Neural progenitor cell (in vitro differentiated cells): ENCODE data around the gene DENND4C. TPM values are rescaled to one million over a fixed set of nuclear protein-coding genes. Genes with fewer than 3 reads are reported as not detected.

Source experiments
- DNase-seq: peaks from one replicate; pipeline ENCODE4 v3.0.0-alpha.2; 2016; ENCODE audit warnings: low spot score
- H2AFZ ChIP-seq: fragments of 200-600 bp; sonication (generic); replicated peaks from 2 replicates; pipeline ENCODE4 v1.6.1; 2016; ENCODE audit warnings: antibody characterized with exemption
- H3F3A ChIP-seq: fragments of 200-600 bp; sonication (generic); 2 replicates; pipeline ENCODE4 v1.6.1; 2016; ENCODE audit warnings: antibody characterized with exemption, low read depth
- H3K27ac ChIP-seq: fragments of 200-600 bp; sonication (generic); 2 replicates; pipeline ENCODE4 v1.5.1; 2016; ENCODE audit warnings: mild to moderate bottlenecking
- H3K27me3 ChIP-seq: fragments of 200-600 bp; sonication (generic); 2 replicates; pipeline ENCODE4 v1.6.1; 2016; ENCODE audit warnings: mild to moderate bottlenecking, moderate library complexity
- H3K36me3 ChIP-seq: fragments of 200-600 bp; sonication (generic); 2 replicates; pipeline ENCODE4 v1.5.1; 2016
- H3K4me1 ChIP-seq: fragments of 200-600 bp; sonication (generic); 2 replicates; pipeline ENCODE4 v1.6.1; 2016; ENCODE audit warnings: mixed run types
- H3K4me2 ChIP-seq: fragments of 200-600 bp; sonication (generic); 2 replicates; pipeline ENCODE4 v1.6.1; 2016
- H3K4me3 ChIP-seq: fragments of 200-600 bp; sonication (generic); 2 replicates; pipeline ENCODE4 v1.5.1; 2016
- H3K79me2 ChIP-seq: fragments of 200-600 bp; sonication (generic); 2 replicates; pipeline ENCODE4 v1.6.1; 2016; ENCODE audit warnings: low read depth
- H3K9ac ChIP-seq: fragments of 200-600 bp; sonication (generic); 2 replicates; pipeline ENCODE4 v1.6.1; 2016
- H3K9me3 ChIP-seq: fragments of 200-600 bp; sonication (generic); 2 replicates; pipeline ENCODE4 v1.5.1; 2016; ENCODE audit warnings: low read depth
- H4K20me1 ChIP-seq: fragments of 200-600 bp; sonication (generic); 2 replicates; pipeline ENCODE4 v1.6.1; 2016; ENCODE audit warnings: low read depth
- H3K27ac Mint-ChIP-seq: 3 replicates; pipeline ENCODE4 v1.8.0; 2021; ENCODE audit warnings: mixed read lengths
- H3K27me3 Mint-ChIP-seq: 2 replicates; pipeline ENCODE4 v1.8.0; 2022; ENCODE audit warnings: low read depth, mild to moderate bottlenecking, inconsistent platforms, moderate library complexity, mixed read lengths; ENCODE audit not compliant: insufficient read depth
- H3K36me3 Mint-ChIP-seq: 3 replicates; pipeline ENCODE4 v1.8.0; 2021; ENCODE audit warnings: mixed read lengths
- H3K4me1 Mint-ChIP-seq: 3 replicates; pipeline ENCODE4 v1.8.0; 2021; ENCODE audit warnings: mixed read lengths
- H3K4me3 Mint-ChIP-seq: 3 replicates; pipeline ENCODE4 v1.8.0; 2021; ENCODE audit warnings: mild to moderate bottlenecking, moderate library complexity, mixed read lengths
- H3K9me3 Mint-ChIP-seq: 3 replicates; pipeline ENCODE4 v1.8.0; 2020; ENCODE audit warnings: mixed read lengths
- EZH2 ChIP-seq: fragments of 200-600 bp; sonication (generic); IDR thresholded peaks from 2 replicates; pipeline ENCODE4 v1.6.1; 2017; ENCODE audit warnings: antibody characterized with exemption, mild to moderate bottlenecking, moderate library complexity
- EZH2phosphoT487 ChIP-seq: fragments of 200-600 bp; sonication (generic); IDR thresholded peaks from 2 replicates; pipeline ENCODE4 v1.6.1; 2017; ENCODE audit warnings: antibody characterized with exemption
- total RNA-seq: library from RNA; depleted of rRNA; stranded (reverse); fragments of >200 nt; gene quantifications from 2 replicates; pipeline ENCODE4 v1.2.3, GENCODE V29; 2015; ENCODE audit warnings: low replicate concordance
- TF ChIP-seq, protein P1 (sequence below): fragments of 200-600 bp; sonication (generic); IDR thresholded peaks from 2 replicates; pipeline ENCODE4 v1.5.1; 2017; ENCODE audit warnings: antibody characterized with exemption, mild to moderate bottlenecking

Gene DENND4C
- total RNA-seq, 1 donor from 2014 or later: 73.4 TPM

DNA sequence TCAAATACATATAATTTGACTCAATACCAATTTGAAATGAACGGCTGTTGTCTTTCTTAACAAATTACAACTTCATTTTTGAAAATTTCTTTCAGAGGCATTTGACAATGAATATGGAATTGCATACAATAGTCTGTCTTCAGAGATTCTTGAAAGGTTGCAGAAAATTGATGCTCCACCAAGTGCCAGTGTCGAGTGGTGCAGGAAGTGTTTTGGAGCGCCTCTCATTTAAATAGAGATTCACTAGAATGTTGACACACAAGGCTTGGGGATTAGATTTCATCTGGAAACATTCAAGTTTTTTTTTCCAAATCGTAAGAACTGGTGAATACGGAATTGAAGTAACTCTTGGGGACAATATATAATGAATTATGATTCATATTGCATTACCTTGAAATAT is 141.4 kb downstream of the DENND4C start:
- Histone ChIP-seq H3K4me2 (no peak overlapping the region), H4K20me1 (peaks cover 19% of the 10 kb centered on the region), H3K36me3 (peaks cover 17% of the 10 kb centered on the region), H3F3A (peaks cover 71% of the 10 kb centered on the region), H3K9ac (no peak overlapping the region), H2AFZ (no peak overlapping the region), H3K79me2 (peaks cover 4% of the 10 kb centered on the region), H3K9me3 (no peaks in the 10 kb centered on the region), H3K27me3 (no peaks in the 10 kb centered on the region), H3K4me3 (no peak overlapping the region), H3K4me1 (peaks cover 4% of the 10 kb centered on the region), H3K27ac (no peak overlapping the region)
- no peak for DNase-seq
- Mint-ChIP-seq H3K36me3 (peaks cover 19% of the 10 kb centered on the region), H3K4me1 (peaks cover under 1% of the 10 kb centered on the region), H3K4me3 (no peak overlapping the region), H3K27me3 (no peaks in the 10 kb centered on the region), H3K27ac (no peak overlapping the region), H3K9me3 (no peaks in the 10 kb centered on the region)
- TF ChIP-seq EZH2phosphoT487: no peak
- TF ChIP-seq, protein P1, sequence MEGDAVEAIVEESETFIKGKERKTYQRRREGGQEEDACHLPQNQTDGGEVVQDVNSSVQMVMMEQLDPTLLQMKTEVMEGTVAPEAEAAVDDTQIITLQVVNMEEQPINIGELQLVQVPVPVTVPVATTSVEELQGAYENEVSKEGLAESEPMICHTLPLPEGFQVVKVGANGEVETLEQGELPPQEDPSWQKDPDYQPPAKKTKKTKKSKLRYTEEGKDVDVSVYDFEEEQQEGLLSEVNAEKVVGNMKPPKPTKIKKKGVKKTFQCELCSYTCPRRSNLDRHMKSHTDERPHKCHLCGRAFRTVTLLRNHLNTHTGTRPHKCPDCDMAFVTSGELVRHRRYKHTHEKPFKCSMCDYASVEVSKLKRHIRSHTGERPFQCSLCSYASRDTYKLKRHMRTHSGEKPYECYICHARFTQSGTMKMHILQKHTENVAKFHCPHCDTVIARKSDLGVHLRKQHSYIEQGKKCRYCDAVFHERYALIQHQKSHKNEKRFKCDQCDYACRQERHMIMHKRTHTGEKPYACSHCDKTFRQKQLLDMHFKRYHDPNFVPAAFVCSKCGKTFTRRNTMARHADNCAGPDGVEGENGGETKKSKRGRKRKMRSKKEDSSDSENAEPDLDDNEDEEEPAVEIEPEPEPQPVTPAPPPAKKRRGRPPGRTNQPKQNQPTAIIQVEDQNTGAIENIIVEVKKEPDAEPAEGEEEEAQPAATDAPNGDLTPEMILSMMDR: no peak
- TF ChIP-seq EZH2: no peak

GRCh38 chr9:19372567-19372966 is 142.1 kb downstream of the DENND4C start:
- Mint-ChIP-seq H3K36me3 (peaks cover 25% of the 10 kb centered on the region), H3K9me3 (no peaks in the 10 kb centered on the region), H3K4me3 (no peak overlapping the region), H3K27me3 (no peaks in the 10 kb centered on the region), H3K27ac (no peak overlapping the region), H3K4me1 (peaks cover 6% of the 10 kb centered on the region)
- peaks cover 25% of the 10 kb centered on the region for H4K20me1 ChIP-seq
- H3F3A ChIP-seq: peaks cover 78% of the 10 kb centered on the region
- H3K4me1 ChIP-seq: peaks cover 10% of the 10 kb centered on the region
- no peak overlapping the region for H2AFZ ChIP-seq
- TF ChIP-seq, protein P1: no peak
- TF ChIP-seq EZH2: no peak
- no peak for TF ChIP-seq EZH2phosphoT487
- H3K79me2 ChIP-seq: peaks cover 11% of the 10 kb centered on the region
- no peak overlapping the region for H3K4me2 ChIP-seq
- no peak overlapping the region for H3K4me3 ChIP-seq
- no peak overlapping the region for H3K9ac ChIP-seq
- no peaks in the 10 kb centered on the region for H3K9me3 ChIP-seq
- H3K27me3 ChIP-seq: no peaks in the 10 kb centered on the region
- no peak for DNase-seq
- H3K36me3 ChIP-seq: peaks cover 23% of the 10 kb centered on the region
- no peak overlapping the region for H3K27ac ChIP-seq

DNA sequence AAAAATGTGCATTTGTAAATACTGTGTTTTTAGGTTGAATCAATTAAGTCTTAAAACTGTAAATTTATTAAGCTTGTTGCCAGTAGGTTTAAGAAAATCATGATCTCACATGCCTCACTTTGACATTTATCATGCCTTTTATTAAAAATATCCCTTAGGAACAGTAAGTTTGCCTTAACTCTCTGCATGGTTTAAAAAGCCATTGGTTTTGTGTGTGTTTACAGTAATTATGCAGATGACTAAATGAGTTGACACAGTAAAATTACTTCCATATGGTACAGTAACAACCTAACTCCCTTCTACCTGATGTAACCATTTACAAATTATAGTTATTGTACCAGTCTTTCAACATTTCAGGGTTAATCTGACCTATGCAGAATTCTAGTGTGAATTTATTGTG is 143.0 kb downstream of the DENND4C start:
- H2AFZ ChIP-seq: no peak overlapping the region
- H3K9me3 ChIP-seq: no peaks in the 10 kb centered on the region
- Mint-ChIP-seq H3K4me1 (peaks cover 14% of the 10 kb centered on the region), H3K4me3 (no peak overlapping the region), H3K36me3 (peaks cover 30% of the 10 kb centered on the region), H3K9me3 (no peaks in the 10 kb centered on the region), H3K27ac (no peak overlapping the region), H3K27me3 (no peaks in the 10 kb centered on the region)
- peaks cover 87% of the 10 kb centered on the region for H3F3A ChIP-seq
- no peak overlapping the region for H3K27ac ChIP-seq
- no peak for DNase-seq
- H4K20me1 ChIP-seq: peaks cover 35% of the 10 kb centered on the region
- TF ChIP-seq EZH2: no peak
- TF ChIP-seq, protein P1: no peak
- TF ChIP-seq EZH2phosphoT487: no peak
- peaks cover 19% of the 10 kb centered on the region for H3K4me1 ChIP-seq
- peaks cover 33% of the 10 kb centered on the region for H3K36me3 ChIP-seq
- H3K4me2 ChIP-seq: no peak overlapping the region
- H3K4me3 ChIP-seq: no peak overlapping the region
- no peaks in the 10 kb centered on the region for H3K27me3 ChIP-seq
- peaks cover 20% of the 10 kb centered on the region for H3K79me2 ChIP-seq
- H3K9ac ChIP-seq: no peak overlapping the region
